ENCODE data around the gene C1orf185.
"Not testable (repeated sequence)": the region's sequence is repeated elsewhere in the genome, so short reads cannot be mapped to it uniquely, and the experiment has no call there.

The C1orf185 gene

DNA sequence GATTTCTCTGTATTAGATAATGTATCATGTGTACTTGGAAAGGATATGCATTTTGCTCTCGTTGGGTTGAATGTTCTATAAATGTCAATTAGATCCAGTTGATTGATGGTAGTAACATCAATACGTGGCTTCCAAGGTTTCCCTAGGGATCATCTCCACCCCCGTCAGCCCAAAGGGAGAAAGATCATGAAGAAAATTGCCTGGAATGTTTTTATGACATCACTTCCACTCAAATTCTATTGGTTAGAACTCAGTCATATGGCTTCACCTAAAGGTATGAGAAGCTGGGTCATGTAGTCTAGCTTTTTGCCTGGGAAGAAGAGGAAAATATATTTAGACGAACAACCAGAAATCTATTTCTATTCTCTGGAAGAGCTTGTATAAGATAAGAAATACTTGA, at the start of gene C1orf185:
TSS of gene C1orf185 (plus strand) at position 253 of the 400 bp plus-strand sequence. CDS start at position 259, 6 bp downstream.
- no peak for DNase-seq (ENCODE audit: low read depth in 2 of 2)

DNA sequence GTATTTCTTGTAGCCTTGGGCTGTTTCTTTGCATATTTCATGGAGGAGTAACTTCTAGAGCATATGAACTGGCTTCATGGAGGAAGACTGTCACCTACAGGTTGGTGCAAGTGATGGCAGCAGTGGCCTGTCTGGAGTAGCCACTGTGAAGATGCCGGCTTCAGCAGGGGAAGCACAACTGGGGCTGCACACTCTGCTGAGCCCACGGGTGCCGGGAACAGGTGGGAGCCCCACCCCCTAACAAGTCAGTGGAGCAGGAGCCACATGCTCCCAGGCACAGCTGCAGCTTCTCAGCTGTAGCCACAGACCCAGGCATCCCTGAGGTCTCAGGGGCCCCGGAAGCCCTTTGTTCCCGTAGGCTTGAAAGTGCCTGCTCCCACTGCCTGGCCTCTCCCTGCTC, 43.2 kb upstream of the C1orf185 start:
- DNase-seq (ENCODE audit: low read depth in 2 of 2) = no peak

DNA sequence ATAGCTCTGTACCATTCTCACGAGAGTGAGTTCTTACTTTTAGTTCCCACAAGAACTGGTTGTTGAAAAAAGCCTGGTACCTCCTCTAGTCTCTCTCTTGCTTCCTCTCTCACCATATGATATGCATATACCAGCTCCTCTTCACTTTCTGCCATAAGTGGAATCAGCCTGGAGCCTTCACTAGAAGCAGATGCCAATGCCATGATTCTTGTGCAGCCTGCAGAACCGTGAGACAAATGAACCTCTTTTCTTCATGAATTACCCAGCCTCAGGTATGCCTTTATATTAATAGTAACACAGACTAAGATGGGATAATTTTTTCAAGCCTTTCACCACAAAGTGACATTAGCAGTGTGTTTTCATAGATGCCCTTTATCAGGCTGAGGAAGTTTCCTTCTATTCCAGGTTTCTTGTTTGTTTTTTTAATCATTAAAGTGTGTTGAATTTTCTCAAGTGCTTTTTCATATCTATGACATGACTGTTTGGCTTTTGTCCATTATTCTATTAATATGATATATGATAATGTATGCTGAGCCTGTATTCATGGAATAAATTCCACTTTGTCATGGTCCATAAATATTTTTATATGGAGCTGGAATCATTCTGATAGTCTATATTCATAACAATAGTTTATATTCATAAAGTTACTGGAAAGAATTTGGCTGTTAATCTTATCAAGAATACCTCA, 40.7 kb upstream of the C1orf185 start:
- DNase-seq (ENCODE audit: low read depth in 2 of 2) = no peak

DNA sequence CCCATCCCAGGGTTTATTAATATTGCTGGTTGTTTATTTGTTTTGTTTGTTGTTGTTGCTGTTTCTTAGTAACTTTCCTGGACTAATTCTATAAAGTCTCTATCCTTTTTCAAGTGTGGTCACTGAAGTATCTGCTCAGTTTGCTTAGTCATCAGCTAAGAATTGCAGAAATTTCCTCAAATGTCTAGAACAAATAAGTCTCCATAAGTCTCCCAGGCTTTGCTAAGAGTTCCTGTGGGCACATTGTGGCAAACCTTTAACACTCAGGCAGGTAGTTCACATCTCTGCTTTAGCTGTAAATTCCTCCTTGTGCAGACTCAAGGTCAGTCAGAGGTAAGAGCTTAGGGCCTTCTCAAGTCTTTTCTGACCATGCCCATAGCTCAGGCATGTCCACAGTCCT, 38.9 kb upstream of the C1orf185 start:
- no peak for DNase-seq (ENCODE audit: low read depth in 2 of 2)

DNA sequence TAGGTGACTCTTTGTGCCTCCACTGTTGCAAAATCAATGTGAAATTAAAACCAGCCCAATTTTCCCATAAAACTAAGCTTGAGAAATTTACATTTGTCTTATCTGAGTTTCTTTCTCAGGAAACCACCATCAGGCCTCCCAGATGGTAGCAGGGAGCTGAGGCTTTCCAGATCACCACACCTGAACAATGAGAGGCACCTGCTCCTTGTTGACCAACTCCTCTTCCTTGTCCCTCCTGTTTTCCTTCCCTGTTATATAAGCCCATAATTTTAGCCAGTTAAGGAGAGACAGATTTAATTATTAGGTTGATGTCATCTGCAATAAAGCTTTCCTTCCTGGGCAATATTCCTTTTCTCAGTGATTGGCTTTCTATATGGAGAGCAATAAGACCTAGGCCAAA, 32.0 kb upstream of the C1orf185 start:
- no peak for DNase-seq (ENCODE audit: low read depth in 2 of 2)

DNA sequence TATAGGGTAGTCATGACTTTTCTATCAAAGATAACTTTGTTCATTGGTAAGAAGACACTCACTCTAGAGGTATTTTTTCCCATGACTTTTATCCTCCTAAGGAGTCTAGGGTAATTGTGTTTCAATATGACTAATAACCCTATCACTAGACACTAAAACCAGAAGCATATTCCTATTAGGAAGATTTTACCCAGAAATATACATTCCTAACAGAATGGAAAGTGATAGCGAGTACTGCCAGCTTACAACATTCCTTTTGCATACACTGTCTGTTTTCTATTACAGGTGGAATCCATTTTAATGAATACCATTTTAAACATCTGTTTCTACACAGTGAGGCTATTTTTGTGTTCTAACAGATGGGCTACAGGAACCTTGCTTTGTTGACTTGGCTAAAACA, 31.4 kb upstream of the C1orf185 start:
- no peak for DNase-seq (ENCODE audit: low read depth in 2 of 2)

DNA sequence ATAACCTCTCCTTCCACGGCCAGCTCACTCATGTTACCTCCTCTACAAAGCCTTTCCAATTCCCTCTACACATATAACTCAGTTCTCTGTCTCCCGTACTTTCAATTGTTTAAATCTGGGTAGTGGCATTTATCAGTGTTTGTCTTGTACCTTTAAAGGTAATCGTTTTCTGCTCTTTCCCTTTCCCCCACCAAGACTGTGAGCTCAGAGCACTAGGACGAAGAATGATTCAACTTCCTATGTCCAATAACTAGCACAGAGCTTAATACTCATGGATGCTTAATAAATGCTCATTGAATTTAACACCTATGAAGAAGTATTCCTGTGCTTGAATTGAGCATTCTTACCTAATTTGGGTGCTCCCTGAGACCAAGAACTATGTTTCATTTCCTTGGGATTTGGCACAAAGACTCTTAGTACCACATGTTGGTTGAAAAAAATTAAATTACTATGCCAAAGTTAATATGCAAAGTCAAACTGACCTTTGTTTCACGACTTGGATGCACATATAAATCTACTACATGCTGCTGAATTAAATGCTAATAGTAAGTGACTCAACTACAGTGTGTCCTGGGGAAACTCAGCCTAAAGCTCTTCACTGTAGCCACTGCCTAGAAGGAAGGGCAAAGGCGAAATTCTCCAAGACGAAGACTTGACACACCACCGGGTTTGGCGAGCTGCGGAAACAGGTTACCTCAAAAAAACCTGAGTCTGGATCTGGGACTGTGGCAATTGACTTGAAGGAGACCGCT, 30.6 kb upstream of the C1orf185 start:
- no peak for DNase-seq (ENCODE audit: low read depth in 2 of 2)

DNA sequence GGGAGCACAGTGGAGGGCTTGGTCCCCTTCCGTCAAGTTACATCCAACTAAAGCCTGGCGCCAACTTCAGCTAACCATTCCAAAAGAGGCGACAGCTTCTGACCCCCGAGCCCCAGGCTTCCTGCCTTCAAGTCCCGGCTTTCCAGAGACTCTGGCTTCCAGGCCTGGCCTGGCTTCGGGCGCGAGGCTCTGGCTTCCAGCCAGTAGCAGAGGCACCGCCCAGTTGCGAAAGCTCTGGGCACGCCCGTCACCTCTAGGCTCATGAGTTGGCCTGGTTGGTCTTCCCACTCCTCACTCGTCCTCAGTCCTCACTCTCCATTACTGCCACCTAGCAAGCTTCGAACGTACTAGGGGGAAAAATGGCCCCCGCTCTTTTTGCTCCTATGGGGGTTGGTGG, 30.0 kb upstream of the C1orf185 start:
- no peak for DNase-seq (ENCODE audit: low read depth in 2 of 2)

DNA sequence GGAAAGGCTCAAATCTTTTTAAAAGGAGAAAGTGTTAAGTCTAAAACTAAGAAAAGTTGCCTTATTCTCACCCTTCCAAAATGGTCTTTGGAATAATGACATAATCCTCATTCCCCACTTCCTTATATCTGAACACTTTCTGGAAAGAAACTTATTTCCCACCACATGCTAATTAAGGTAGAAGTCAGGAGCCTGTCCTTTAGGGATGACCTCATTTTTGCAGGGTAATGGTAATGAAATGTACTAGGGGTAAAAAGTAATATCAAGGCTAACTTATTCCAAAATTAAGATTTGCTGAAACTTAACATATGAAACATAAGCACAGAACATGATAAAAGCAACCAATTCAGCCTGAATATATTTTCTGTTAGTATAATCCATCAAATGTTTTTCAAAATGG, 29.4 kb upstream of the C1orf185 start:
- no peak for DNase-seq (ENCODE audit: low read depth in 2 of 2)

DNA sequence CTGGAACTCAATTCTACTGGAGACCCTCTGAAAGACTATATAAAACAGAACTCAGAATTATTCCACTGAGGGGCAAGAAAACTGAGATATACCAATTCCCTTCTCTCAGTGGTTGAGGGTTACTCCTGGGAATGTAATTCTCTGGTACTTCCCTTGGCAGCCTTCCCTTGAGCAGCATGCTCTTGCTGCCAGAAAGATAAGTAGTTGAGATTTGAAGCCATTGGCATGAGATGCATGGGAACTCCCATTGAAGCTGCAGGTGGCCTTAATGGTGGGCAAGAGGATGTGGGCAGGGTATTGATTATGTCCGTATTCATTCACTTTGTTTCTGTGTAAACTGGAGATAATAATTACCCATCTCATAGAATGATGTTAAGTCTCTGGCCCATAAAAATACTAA, 28.6 kb upstream of the C1orf185 start:
- no peak for DNase-seq (ENCODE audit: low read depth in 2 of 2)

DNA sequence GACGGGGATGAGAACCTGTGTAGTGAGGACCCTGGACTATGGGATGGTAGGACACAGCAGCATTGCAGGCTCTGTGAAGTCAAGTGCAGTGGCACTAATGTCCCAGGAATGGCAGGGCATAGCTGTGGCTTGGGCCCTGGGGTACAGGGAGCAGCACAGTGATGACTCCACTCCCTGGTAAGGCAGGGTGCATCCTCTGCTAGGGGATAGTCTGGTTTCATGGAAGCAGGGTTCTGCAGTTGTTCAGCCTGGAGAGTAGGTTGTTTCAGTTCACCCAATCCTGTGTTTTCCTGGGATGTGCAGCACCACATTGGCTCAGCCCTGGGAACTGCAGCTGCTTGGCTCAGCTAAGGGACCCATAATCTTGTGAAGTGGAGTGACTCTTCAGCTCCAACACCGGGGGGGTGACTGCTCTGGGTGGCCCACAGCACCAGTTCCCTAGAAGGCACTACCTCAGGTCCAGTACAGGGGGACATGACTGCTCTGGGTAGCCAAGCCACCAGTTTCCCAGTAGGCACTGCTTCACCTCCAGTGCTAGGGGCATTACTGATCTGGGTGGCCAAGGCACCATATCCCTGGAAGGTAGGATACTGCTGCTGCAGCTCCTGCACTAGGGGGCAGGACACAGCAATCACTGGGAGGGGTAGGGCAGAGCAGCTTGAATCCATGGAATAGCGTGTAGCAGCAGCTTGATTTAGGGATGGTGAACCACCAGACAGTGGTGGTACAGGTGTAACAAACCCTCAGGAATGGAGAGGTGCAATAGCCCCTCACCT, 15.3 kb upstream of the C1orf185 start:
- DNase-seq (ENCODE audit: low read depth in 2 of 2) = no peak

DNA sequence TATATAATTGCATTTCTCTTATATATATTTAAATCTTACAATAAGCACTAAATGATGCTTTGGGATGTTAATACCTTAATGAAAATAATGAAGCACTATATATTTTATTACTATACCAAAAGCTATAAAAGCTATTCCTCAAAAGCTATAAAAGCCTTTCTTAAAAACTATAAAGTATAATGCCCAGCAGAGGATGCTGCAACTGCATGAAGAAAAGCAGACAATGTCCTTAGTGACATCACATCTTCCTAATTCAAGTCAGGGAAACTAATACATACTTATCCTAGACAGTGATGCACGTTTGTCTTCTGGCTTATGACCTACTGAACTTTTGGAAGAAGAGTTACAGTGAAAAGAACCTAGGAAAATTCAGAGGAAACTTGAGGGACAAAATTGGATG, 13.6 kb upstream of the C1orf185 start:
- no peak for DNase-seq (ENCODE audit: low read depth in 2 of 2)

DNA sequence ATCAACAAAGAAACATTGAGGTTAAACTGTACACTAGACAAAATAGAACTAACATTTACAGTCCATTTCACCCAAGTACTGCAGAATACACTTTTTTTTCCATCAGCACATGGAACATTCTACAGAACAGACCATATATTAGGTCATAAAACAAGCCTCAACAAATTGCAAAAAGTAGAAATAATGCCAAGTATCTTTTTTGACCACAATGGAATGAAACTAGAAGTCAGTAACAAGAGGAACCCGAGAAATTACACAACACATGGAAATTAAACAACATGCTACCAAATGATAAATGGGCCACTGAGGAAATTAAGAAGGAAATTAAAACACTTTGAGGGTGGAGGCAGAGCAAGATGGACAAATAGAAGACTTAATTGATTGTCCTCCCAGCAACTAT, 8.4 kb upstream of the C1orf185 start:
- DNase-seq (ENCODE audit: low read depth in 2 of 2) = no peak

DNA sequence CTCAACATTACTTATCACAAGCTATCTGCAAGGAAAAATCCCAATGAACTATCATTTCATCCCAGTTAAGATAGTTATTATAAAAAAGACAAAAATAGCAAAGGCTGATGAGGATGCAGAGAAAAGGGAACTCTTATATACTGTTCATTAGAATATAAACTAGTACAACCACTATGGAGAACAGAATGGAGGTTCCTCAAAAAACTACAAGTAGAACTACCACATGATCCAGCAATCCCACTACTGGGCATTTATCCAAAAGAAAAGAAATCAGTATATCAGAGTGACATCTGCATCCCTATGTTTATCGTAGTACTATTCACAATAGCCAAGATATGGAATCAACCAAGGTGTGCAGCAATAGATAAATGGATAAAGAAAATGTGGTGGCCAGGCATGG, 4.9 kb upstream of the C1orf185 start:
- DNase-seq (ENCODE audit: low read depth in 2 of 2) = no peak

DNA sequence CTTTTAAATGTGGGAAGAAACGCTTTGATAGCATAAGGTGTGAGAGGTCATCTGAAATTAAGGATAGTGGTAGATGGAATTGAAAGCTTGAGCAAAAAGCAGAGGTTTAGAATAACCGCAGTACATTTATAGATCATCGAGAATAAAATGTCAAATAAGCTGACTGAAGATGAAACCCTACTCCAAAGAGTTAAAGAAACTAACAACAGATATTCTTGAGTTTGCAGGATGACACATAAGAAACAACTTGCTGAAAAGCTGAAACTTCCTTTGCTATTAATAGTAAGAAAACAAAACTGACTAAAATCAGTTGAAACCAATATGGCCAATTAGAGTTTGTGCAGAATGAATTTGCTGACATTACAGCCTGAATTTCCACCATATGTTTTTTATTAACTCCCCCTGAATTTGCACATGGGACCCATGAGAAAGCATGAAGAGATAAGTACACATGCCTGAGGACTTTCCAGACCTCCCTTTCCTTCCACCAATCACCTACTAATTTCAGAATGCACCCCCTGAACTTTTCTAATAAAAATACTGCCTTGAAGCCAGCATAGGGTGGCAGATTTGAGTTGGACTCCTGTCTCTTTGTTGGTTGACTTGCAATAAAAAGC, 1.7 kb upstream of the C1orf185 start:
- no peak for DNase-seq (ENCODE audit: low read depth in 2 of 2)

DNA sequence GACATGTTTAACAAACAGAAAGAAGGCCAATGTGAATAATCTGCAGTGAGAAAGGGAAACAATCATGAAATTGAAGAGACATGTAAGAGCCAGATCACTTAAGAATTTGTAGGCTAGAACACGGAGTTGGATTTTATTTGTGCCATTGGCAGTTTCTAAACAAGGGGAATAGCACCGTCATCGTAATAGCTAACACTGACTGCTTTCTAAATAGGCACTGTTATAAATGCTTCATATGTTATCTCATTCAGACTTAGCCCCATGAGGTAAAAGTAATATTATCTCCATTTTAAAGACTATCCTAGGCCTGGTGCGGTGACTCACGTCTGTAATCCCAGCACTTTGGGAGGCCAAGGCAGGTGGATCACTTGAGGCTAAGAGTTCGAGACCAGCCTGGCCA, 12.1 kb downstream of the C1orf185 start:
- no peak for DNase-seq (ENCODE audit: low read depth in 2 of 2)

DNA sequence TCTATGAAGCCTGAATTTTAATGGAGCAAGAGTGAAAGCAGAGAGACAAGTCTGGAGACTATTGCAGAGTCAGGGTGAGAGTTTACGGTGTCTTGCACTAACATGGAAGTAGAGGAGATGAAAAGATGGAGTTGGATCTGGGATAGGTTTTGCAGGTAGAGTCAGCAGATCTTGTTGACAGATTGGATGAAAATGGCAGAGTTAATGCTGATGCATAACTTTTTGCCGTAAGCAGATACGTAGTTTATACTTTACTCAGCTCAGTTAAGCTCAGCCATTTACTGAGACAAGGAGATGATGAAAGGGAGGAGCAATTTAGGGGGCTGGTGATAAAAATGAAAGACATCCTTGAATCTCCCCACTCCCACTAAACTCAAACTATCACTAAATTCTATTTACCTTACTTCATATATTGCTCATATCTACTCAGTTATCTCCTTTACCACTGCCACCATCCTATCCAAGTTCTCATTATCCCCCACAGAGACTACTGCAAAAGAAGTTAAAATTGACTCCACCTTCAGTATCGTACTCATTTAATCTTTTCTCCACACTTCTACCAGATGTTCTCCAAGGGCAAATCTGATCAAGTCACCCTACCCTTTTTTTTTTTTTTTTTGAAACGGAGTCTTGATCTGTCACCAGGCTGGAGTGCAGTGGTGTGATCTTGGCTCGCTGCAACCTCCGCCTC, 13.8 kb downstream of the C1orf185 start:
- DNase-seq (ENCODE audit: low read depth in 2 of 2) = no peak

DNA sequence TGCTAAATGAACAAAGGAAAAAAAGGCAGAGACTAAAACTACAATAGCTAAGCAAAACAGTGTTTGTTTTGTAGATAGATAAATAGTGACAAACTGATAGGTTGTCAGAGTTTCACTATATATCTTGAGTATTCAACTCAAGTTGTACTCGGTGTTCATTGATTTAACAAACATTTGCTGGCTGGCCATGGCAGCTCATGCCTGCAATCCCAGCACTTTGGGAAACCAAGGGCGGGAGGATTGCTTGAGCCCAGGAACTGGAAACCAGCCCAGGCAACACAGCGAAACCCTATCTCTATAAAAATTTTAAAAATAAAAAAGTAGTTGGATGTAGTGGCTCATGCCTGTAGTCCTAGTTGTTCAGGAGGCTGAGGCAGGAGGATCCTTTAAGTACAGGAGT, 17.3 kb downstream of the C1orf185 start:
- no peak for DNase-seq (ENCODE audit: low read depth in 2 of 2)

DNA sequence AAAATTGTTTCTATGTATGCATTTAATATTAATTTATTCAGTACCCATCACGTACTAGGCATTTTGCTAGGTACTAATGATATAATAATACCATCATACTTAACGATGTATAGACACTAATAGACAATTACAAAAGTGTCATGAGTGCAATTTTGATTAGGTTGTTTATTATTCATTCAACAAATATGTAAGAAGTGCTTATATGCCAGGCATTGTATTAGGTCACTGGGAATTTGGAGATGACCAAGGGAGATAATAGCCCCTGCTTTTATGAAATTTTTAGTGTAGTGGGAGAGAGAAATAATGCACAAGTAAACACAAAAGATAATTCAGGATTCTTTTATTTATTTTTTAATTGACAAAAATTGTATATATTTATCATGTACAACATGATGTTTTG, 18.6 kb downstream of the C1orf185 start:
- no peak for DNase-seq (ENCODE audit: low read depth in 2 of 2)

DNA sequence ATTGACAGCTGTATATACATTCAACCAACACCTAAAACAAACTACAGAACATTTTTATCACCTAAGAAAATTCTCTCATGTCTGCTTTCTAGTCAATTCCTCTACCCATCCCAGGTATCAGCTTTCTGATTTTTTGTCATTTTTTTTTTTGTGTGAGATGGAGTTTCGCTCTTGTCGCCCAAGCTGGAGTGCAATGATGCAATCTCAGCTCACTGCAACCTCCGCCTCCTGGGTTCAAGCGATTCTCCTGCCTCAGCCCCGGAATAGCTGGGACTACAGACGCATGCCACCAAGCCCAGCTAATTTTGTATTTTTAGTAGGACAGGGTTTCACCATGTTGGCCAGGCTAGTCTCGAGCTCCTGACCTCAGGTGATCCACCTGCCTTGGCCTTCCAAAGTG, 25.1 kb downstream of the C1orf185 start:
- not testable (repeated sequence) for DNase-seq (ENCODE audit: low read depth in 2 of 2)

DNA sequence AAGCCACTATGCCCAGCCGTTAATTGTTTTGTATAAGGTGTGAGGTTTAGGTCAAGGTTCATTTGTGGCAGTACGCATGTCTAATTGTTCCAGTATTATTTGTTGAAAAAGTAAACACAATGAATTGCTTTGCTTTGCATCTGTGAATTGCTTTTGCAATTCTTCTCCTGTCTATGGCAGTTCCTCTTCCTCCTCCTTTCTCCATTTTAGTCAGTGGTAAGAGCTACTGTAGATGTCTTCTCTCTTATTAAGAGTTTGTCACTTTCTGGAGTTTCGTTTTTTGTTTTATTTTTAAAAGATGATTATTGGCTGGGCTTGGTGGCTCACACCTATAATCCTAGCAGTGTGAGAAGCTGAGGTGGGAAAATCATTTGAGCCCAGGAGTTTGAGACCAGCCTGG, 29.2 kb downstream of the C1orf185 start:
- no peak for DNase-seq (ENCODE audit: low read depth in 2 of 2)

DNA sequence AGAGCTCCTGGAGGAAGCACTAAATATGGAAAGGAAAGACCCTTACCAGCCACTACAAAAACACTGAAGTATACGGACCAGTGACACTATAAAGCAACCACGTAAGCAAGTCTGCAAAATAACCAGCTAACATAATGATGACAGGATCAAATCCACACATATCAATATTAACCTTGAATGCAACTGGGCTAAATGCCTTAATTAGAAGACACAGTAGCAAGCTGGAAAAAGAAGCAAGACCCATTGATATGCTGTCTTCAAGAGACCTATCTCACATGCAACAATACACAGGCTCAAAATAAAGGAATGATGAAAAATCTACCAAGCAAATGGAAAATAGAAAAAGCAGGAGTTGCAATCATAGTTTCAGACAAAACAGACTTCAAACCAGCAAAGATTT, 31.0 kb downstream of the C1orf185 start:
- no peak for DNase-seq (ENCODE audit: low read depth in 2 of 2)

All from stimulated activated CD4-positive, alpha-beta T cell treated with anti-CD3 and anti-CD28 coated beads, Interleukin-1b, Interleukin-23, amount 100 ng/mL, for 4 hours (primary cell).